Gastrocnemius medialis (tissue), 4 donors: Measurements from ENCODE around the gene RAD51B. TPM values are rescaled to one million over a fixed set of nuclear protein-coding genes. Genes with fewer than 3 reads are reported as not detected.

Experiments used
- ATAC-seq, 2 donors: fragments of 150-250 bp; one replicate each; pipeline ENCODE4 v1.9.1; 2016
- DNase-seq, 2 donors: peaks; one replicate each; pipeline ENCODE4 v3.0.0-alpha.2; 2019
- H3K27ac ChIP-seq, 4 donors: fragments of 200-600 bp; sonication (generic); 1 replicate in 1 of 4; 2 replicates in 3 of 4; pipeline ENCODE4 v1.5.1; 2016 to 2018; ENCODE audit warnings: mild to moderate bottlenecking in 2 of 4, moderate library complexity in 1 of 4
- H3K27me3 ChIP-seq, 3 donors: fragments of 200-600 bp; sonication (generic) in 2 of 3; 1 replicate in 1 of 3; 2 replicates in 2 of 3; pipeline versions ENCODE4 v1.5.1 to v1.6.0; 2016 to 2019; ENCODE audit warnings: mild to moderate bottlenecking in 1 of 3, moderate library complexity in 1 of 3
- H3K36me3 ChIP-seq, 2 donors: fragments of 200-600 bp; sonication (generic) in 1 of 2; one replicate each; pipeline ENCODE4 v1.5.1; 2017 to 2018
- H3K4me1 ChIP-seq, 2 donors: fragments of 200-600 bp; sonication (generic) in 1 of 2; one replicate each; pipeline ENCODE4 v1.5.1; 2016 to 2017; ENCODE audit warnings: mild to moderate bottlenecking in 2 of 2
- H3K4me3 ChIP-seq, 4 donors: fragments of 200-600 bp; sonication (generic) in 3 of 4; 1 replicate in 1 of 4; 2 replicates in 3 of 4; pipeline ENCODE4 v1.5.1; 2016 to 2019; ENCODE audit warnings: mild to moderate bottlenecking in 2 of 4
- H3K9me3 ChIP-seq, 3 donors: fragments of 200-600 bp; sonication (generic) in 2 of 3; 1 replicate in 1 of 3; 2 replicates in 2 of 3; pipeline ENCODE4 v1.5.1; 2016 to 2019
- CTCF ChIP-seq, 5 experiments: fragments of 450-650 bp in 3 of 5; fragments of 200-600 bp in 2 of 5; sonication (generic) in 2 of 5; IDR thresholded peaks in 4 of 5; conservative IDR thresholded peaks in 1 of 5; 1 replicate in 4 of 5; 2 replicates in 1 of 5; pipeline ENCODE4 v1.5.1; 2016 to 2019; ENCODE audit warnings: antibody characterized with exemption in 5 of 5, mild to moderate bottlenecking in 3 of 5, moderate library complexity in 3 of 5
- POLR2A ChIP-seq, 2 donors: fragments of 450-650 bp; IDR thresholded peaks; one replicate each; pipeline ENCODE4 v1.6.1; 2017; ENCODE audit warnings: antibody characterized with exemption in 2 of 2, mild to moderate bottlenecking in 2 of 2, moderate library complexity in 2 of 2
- in situ Hi-C, 4 donors: fragments of 200-750 bp; cut with MboI; loops; one replicate each; pipeline versions ENCODE4 v1.15.0 to v1.8.0; 2017; ENCODE audit warnings: low sequenced_read_pairs in 4 of 4
- intact Hi-C: fragments of 100-400 bp; cut with DNase I; formaldehyde crosslinking; loops from one replicate; pipeline ENCODE4 v1.15.1; 2023; ENCODE audit warnings: low total_unique reads
- total RNA-seq, 4 donors: library from RNA; depleted of rRNA; stranded (reverse); fragments of >200 nt; gene quantifications; one replicate each; pipeline versions ENCODE4 v1.1.0 to v1.2.3, GENCODE V29; 2016

Gene RAD51B
- total RNA-seq, 4 donors from 2014 or later: 1.6 to 3.3 (median 2.4) TPM

GRCh38 chr14:67941456-67942018 is 122.0 kb downstream of the RAD51B start:
- ATAC-seq (no peak), DNase-seq (no peak)
- in situ Hi-C loops (loop anchor here in 3 of 4 donors (10.0 to 25.0 kb wide), 3 partner anchors 296 to 571 kb away; no protein-coding TSS in a partner anchor), intact Hi-C loops (loop anchor here (5.0 to 10.0 kb wide), 3 partner anchors 201 to 733 kb away; no protein-coding TSS in a partner anchor)
- H3K4me1 ChIP-seq: peaks cover 20 to 29% of the 10 kb centered on the region in 2 donors
- no peaks in the 10 kb centered on the region for H3K27me3 ChIP-seq
- no peaks in the 10 kb centered on the region for H3K36me3 ChIP-seq
- TF ChIP-seq POLR2A (IDR thresholded peaks at IDR 0.05): no peak
- TF ChIP-seq CTCF (IDR thresholded peaks at IDR 0.05 in 4 of 5, conservative IDR thresholded peaks at IDR 0.05 in 1 of 5): no peak
- peak overlapping the region; percentile 61 to 67 (median 64) for H3K27ac ChIP-seq
- no peaks in the 10 kb centered on the region for H3K9me3 ChIP-seq
- no peak overlapping the region for H3K4me3 ChIP-seq

- no peak for ATAC-seq
- Histone ChIP-seq H3K27ac (peak overlapping the region; percentile 61 to 67 (median 64)), H3K36me3 (no peaks in the 10 kb centered on the region), H3K27me3 (no peaks in the 10 kb centered on the region), H3K4me3 (no peak overlapping the region), H3K4me1 (peaks cover 20 to 29% of the 10 kb centered on the region in 2 donors), H3K9me3 (no peaks in the 10 kb centered on the region)
- DNase-seq: no peak
- TF ChIP-seq CTCF (IDR thresholded peaks at IDR 0.05 in 4 of 5, conservative IDR thresholded peaks at IDR 0.05 in 1 of 5) (no peak), POLR2A (IDR thresholded peaks at IDR 0.05) (no peak)
- intact Hi-C loops: loop anchor here (5.0 to 10.0 kb wide), 3 partner anchors 200 to 733 kb away; no protein-coding TSS in a partner anchor
- in situ Hi-C loops: loop anchor here in 3 of 4 donors (10.0 to 25.0 kb wide), 3 partner anchors 295 to 570 kb away; no protein-coding TSS in a partner anchor
Observed at GRCh38 chr14:67942080-67942710, 122.6 kb downstream of the RAD51B start.

GRCh38 chr14:67943947-67944346 is 124.4 kb downstream of the RAD51B start:
- in situ Hi-C loops: loop anchor here in 3 of 4 donors (10.0 to 25.0 kb wide), 3 partner anchors 293 to 568 kb away; no protein-coding TSS in a partner anchor
- intact Hi-C loops: loop anchor here (1.0 to 10.0 kb wide), 5 partner anchors 198 to 872 kb away; no protein-coding TSS in a partner anchor
- TF ChIP-seq CTCF (IDR thresholded peaks at IDR 0.05 in 4 of 5, conservative IDR thresholded peaks at IDR 0.05 in 1 of 5): peak; percentile 64 to 78 (median 75)
- TF ChIP-seq POLR2A (IDR thresholded peaks at IDR 0.05): no peak
- peaks cover 20 to 29% of the 10 kb centered on the region in 2 donors for H3K4me1 ChIP-seq
- ATAC-seq (peak; percentile 75 to 81), DNase-seq (peak; percentile 46 to 51)
- H3K27me3 ChIP-seq: no peaks in the 10 kb centered on the region
- no peaks in the 10 kb centered on the region for H3K9me3 ChIP-seq
- H3K36me3 ChIP-seq: no peaks in the 10 kb centered on the region
- peak overlapping the region in 1 of 4 donors; percentile 20 for H3K27ac ChIP-seq
- no peak overlapping the region for H3K4me3 ChIP-seq

GRCh38 chr14:67944605-67945004 is 125.0 kb downstream of the RAD51B start:
- Histone ChIP-seq H3K27ac (no peak overlapping the region), H3K4me3 (no peak overlapping the region), H3K36me3 (no peaks in the 10 kb centered on the region), H3K4me1 (peaks cover 20 to 29% of the 10 kb centered on the region in 2 donors), H3K27me3 (no peaks in the 10 kb centered on the region), H3K9me3 (no peaks in the 10 kb centered on the region)
- TF ChIP-seq CTCF (IDR thresholded peaks at IDR 0.05 in 4 of 5, conservative IDR thresholded peaks at IDR 0.05 in 1 of 5) (no peak), POLR2A (IDR thresholded peaks at IDR 0.05) (no peak)
- no peak for DNase-seq
- in situ Hi-C loops (loop anchor here (5.0 to 25.0 kb wide), 5 partner anchors 293 to 568 kb away; no protein-coding TSS in a partner anchor), intact Hi-C loops (loop anchor here (1.0 to 10.0 kb wide), 5 partner anchors 198 to 872 kb away; no protein-coding TSS in a partner anchor)
- ATAC-seq: no peak
